ENCODE measurements around the gene INPPL1. TPM values are rescaled to one million over a fixed set of nuclear protein-coding genes. Genes with fewer than 3 reads are reported as not detected.

Gene INPPL1
- total RNA-seq, 1 experiment from 2014 or later: 55.5 TPM

- DNase-seq (ENCODE audit: low read depth): no peak
Observed at GRCh38 chr11:72287293-72287692, 62.7 kb downstream of the INPPL1 start.

Other genes with a start within 250 kb of the INPPL1 start
- 2.2 and 2.6 TPM in 2 replicates for gene IL18BP, start 225.9 kb upstream of the INPPL1 start, total RNA-seq (2014; rRNA removed; shearing (Covaris generic))
- gene NUMA1, start 144.2 kb upstream of the INPPL1 start, total RNA-seq (2014; rRNA removed; shearing (Covaris generic)): 126 and 138 TPM in 2 replicates
- 4.8 and 5.2 TPM in 2 replicates for gene LRRC51, start 143.9 kb upstream of the INPPL1 start, total RNA-seq (2014; rRNA removed; shearing (Covaris generic))
- 114 TPM in 2 replicates for gene LAMTOR1, start 121.5 kb upstream of the INPPL1 start, total RNA-seq (2014; rRNA removed; shearing (Covaris generic))
- gene TOMT, start 118.8 kb upstream of the INPPL1 start, total RNA-seq (2014; rRNA removed; shearing (Covaris generic)): not detected in 2 replicates
- 36.3 and 40.1 TPM in 2 replicates for gene ANAPC15, start 112.1 kb upstream of the INPPL1 start, total RNA-seq (2014; rRNA removed; shearing (Covaris generic))
- gene FOLR3, start 89.0 kb upstream of the INPPL1 start, total RNA-seq (2014; rRNA removed; shearing (Covaris generic)): 0.17 and 1.4 TPM in 2 replicates
- 1.4 and 2.8 TPM in 2 replicates for gene FOLR1, start 32.6 kb upstream of the INPPL1 start, total RNA-seq (2014; rRNA removed; shearing (Covaris generic))
- gene FOLR2, start 8.0 kb upstream of the INPPL1 start, total RNA-seq (2014; rRNA removed; shearing (Covaris generic)): not detected in 2 replicates
- gene PHOX2A, start 19.4 kb downstream of the INPPL1 start, total RNA-seq (2014; rRNA removed; shearing (Covaris generic)): not detected in 2 replicates
- gene CLPB, start 209.8 kb downstream of the INPPL1 start, total RNA-seq (2014; rRNA removed; shearing (Covaris generic)): 29.6 and 42.7 TPM in 2 replicates

All from M059J (cell line).